Measurements from ENCODE around the gene ACSBG1. TPM values are rescaled to one million over a fixed set of nuclear protein-coding genes. Genes with fewer than 3 reads are reported as not detected.
"Not testable (repeated sequence)": the region's sequence is repeated elsewhere in the genome, so short reads cannot be mapped to it uniquely, and the experiment has no call there.

The ACSBG1 gene
- total RNA-seq, 1 donor from 2014 or later = not detected

DNA sequence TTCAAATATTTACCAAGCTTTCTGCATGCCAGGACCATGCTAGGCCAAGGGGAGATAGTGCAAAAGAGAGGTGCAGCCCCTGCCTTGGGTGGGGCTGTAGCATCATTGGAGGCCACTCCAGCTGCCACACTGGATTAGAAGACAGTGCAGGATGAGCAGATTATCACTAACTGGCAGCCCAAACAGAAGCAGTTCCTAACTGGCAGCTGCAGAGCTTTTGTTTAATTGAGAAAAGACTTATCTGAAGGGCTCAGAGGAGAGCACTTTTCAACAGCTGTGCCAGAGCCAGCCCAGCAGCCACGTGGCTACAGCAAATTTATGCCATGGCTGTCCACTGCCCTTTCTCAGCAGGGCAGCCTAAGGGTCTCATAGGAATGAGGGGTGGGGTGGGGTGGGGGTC, 13.5 kb upstream of the ACSBG1 start:
- Histone ChIP-seq H3K27me3 (ENCODE audit: control insufficient read depth, insufficient read depth, low read length) (no peaks in the 10 kb centered on the region), H3K36me3 (ENCODE audit: control insufficient read depth, insufficient read depth, low read length) (no peaks in the 10 kb centered on the region), H3K4me3 (ENCODE audit: low read depth, low read length) (no peak overlapping the region)
- DNase-seq (ENCODE audit: low read depth) = no peak
- FAIRE-seq = no peak
- TF ChIP-seq, protein P1, sequence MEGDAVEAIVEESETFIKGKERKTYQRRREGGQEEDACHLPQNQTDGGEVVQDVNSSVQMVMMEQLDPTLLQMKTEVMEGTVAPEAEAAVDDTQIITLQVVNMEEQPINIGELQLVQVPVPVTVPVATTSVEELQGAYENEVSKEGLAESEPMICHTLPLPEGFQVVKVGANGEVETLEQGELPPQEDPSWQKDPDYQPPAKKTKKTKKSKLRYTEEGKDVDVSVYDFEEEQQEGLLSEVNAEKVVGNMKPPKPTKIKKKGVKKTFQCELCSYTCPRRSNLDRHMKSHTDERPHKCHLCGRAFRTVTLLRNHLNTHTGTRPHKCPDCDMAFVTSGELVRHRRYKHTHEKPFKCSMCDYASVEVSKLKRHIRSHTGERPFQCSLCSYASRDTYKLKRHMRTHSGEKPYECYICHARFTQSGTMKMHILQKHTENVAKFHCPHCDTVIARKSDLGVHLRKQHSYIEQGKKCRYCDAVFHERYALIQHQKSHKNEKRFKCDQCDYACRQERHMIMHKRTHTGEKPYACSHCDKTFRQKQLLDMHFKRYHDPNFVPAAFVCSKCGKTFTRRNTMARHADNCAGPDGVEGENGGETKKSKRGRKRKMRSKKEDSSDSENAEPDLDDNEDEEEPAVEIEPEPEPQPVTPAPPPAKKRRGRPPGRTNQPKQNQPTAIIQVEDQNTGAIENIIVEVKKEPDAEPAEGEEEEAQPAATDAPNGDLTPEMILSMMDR (IDR thresholded peaks at IDR 0.05; ENCODE audit: insufficient read depth, low read length, severe bottlenecking) = no peak

DNA sequence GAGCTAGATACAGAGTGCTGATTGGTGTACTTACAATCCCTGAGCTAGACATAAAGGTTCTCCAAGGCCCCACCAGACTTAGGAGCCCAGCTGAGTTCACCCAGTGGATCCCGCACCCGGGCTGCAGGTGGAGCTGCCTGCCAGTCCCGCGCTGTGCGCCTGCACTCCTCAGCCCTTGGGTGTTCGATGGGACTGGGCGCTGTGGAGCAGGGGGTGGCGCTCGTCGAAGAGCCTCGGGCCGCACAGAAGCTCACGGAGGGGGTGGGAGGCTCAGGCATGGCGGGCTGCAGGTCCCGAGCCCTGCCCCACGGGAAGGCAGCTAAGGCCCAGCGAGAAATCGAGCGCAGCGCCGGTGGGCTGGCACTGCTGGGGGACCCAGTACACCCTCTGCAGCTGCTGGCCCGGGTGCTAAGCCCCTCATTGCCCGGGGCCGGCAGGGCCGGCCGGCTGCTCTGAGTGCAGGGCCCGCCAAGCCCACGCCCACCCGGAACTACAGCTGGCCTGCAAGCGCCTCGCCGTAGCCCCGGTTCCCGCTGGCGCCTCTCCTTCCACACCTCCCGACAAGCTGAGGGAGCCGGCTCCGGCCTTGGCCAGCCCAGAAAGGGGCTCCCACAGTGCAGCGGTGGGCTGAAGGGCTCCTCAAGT, 11.7 kb upstream of the ACSBG1 start:
- not testable (repeated sequence) for H3K27me3 ChIP-seq (ENCODE audit: control insufficient read depth, insufficient read depth, low read length); H3K4me3 ChIP-seq (ENCODE audit: low read depth, low read length); FAIRE-seq; H3K36me3 ChIP-seq (ENCODE audit: control insufficient read depth, insufficient read depth, low read length); DNase-seq (ENCODE audit: low read depth)

DNA sequence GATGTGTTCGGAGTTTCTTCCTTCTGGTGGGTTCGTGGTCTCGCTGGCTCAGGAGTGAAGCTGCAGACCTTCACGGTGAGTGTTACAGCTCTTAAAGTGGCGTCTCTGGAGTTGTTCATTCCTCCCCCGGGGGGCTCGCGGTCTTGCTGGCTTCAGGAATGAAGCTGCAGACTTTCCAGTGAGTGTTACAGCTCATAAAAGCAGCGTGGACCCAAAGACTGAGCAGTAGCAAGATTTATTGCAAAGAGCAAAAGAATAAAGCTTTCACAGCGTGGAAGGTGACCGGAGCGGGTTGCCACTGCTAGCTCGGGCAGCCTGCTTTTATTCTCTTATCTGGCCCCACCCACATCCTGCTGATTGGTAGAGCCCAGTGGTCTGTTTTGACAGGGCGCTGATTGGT, 11.0 kb upstream of the ACSBG1 start:
- H3K27me3 ChIP-seq (ENCODE audit: control insufficient read depth, insufficient read depth, low read length); H3K4me3 ChIP-seq (ENCODE audit: low read depth, low read length); DNase-seq (ENCODE audit: low read depth); H3K36me3 ChIP-seq (ENCODE audit: control insufficient read depth, insufficient read depth, low read length); FAIRE-seq: not testable (repeated sequence)

DNA sequence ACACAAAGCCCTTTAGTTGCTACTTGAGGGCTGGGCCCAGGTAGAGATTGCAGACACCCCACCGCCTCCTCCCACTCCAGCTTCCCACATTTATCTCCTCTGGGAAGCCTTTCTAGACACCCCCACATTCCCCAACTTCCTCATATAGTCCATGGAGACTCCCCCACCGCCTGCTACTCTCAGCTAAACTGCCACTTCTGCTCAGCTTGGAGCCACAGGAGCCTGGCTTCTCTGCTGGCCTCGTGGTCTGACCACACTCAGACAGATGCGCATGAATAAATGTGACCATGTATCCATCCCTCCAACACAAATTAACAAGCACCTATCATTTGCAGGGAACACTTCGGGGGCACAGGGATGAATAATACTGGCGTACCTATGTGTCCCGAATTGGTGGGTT, 10.5 kb upstream of the ACSBG1 start:
- TF ChIP-seq, protein P1 (IDR thresholded peaks at IDR 0.05; ENCODE audit: insufficient read depth, low read length, severe bottlenecking) = no peak
- H3K27me3 ChIP-seq (ENCODE audit: control insufficient read depth, insufficient read depth, low read length) = peaks cover 3% of the 10 kb centered on the region
- no peak for DNase-seq (ENCODE audit: low read depth)
- FAIRE-seq = no peak
- H3K36me3 ChIP-seq (ENCODE audit: control insufficient read depth, insufficient read depth, low read length) = no peaks in the 10 kb centered on the region
- no peak overlapping the region for H3K4me3 ChIP-seq (ENCODE audit: low read depth, low read length)

DNA sequence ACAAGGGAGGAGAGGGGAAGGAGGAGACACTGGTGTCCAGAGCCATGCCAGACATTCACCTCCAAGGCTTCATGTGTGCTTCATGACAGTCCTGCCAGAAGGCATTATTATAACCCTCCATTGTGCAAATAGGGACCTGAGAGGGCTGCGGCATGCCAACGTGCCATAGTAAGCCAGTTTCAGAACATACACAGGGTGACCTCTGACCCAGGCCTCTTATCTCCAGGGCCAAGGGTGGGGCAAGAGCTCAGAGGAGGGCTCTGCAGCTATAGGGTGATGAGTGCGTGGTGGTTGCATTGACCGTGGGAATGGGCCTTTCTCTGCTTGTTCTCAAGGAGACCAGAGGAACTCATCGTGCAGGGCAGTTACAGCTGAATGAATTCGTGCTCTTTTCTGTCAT, 9.7 kb upstream of the ACSBG1 start:
- TF ChIP-seq, protein P1 (IDR thresholded peaks at IDR 0.05; ENCODE audit: insufficient read depth, low read length, severe bottlenecking) = no peak
- Histone ChIP-seq H3K4me3 (ENCODE audit: low read depth, low read length) (no peak overlapping the region), H3K27me3 (ENCODE audit: control insufficient read depth, insufficient read depth, low read length) (peaks cover 3% of the 10 kb centered on the region), H3K36me3 (ENCODE audit: control insufficient read depth, insufficient read depth, low read length) (no peaks in the 10 kb centered on the region)
- FAIRE-seq (no peak), DNase-seq (ENCODE audit: low read depth) (no peak)

DNA sequence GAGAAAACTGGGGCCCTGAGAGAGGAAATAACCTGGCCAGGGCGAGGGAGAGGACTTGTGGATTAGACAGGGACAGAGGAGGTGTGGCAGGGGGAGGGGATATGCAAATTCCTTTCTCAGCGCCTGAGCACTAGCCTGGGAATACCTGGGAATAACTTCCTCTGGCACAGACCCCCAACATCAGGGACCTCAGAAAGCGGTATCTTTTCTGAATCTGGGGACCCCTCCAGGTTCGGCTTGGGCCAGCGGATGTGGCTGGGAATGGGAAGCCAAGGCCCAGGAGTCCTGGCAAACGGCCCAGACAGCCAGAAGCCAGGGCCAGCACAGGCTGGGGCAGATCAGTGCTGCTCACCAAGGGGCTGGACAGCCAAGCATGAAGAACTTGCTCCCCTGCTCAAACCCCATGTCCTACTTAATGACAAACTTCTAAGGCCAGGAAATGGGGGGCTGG, 9.2 kb upstream of the ACSBG1 start:
- no peaks in the 10 kb centered on the region for H3K36me3 ChIP-seq (ENCODE audit: control insufficient read depth, insufficient read depth, low read length)
- peak; percentile 40 for DNase-seq (ENCODE audit: low read depth)
- H3K4me3 ChIP-seq (ENCODE audit: low read depth, low read length) = no peak overlapping the region
- TF ChIP-seq, protein P1 (IDR thresholded peaks at IDR 0.05; ENCODE audit: insufficient read depth, low read length, severe bottlenecking) = no peak
- no peak for FAIRE-seq
- peaks cover 3% of the 10 kb centered on the region for H3K27me3 ChIP-seq (ENCODE audit: control insufficient read depth, insufficient read depth, low read length)

DNA sequence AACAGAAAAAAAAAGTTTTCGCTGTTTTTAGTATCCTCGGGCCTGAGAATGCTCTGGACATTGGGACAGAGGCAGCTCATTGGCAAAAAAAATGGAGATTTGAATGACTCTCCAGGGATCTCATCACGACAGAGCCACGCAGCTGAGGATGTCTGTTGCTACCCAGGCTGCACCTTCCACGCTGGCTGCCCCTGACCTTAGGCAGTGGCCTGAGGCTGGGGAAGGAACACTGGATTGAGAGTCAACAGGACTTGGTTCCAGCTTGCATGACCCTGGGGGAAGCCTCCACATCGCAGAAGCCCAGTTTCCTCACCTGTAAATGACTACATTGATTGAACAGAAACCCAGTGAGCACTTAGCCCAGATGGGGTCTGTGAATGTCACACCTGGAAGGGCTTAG, 8.7 kb upstream of the ACSBG1 start:
- FAIRE-seq (no peak), DNase-seq (ENCODE audit: low read depth) (no peak)
- Histone ChIP-seq H3K4me3 (ENCODE audit: low read depth, low read length) (no peak overlapping the region), H3K36me3 (ENCODE audit: control insufficient read depth, insufficient read depth, low read length) (no peaks in the 10 kb centered on the region), H3K27me3 (ENCODE audit: control insufficient read depth, insufficient read depth, low read length) (peaks cover 3% of the 10 kb centered on the region)
- TF ChIP-seq, protein P1 (IDR thresholded peaks at IDR 0.05; ENCODE audit: insufficient read depth, low read length, severe bottlenecking) = no peak

All from bronchial epithelial cell (primary cell).